Colonic mucosa (tissue), 4 donors: Measurements from ENCODE around the gene TMEM270. TPM values are rescaled to one million over a fixed set of nuclear protein-coding genes. Genes with fewer than 3 reads are reported as not detected.

ENCODE experiments used
- DNase-seq: peaks from one replicate; pipeline ENCODE4 v3.0.0-alpha.2; 2020
- H3K27ac ChIP-seq: fragments of 200-600 bp; one replicate; pipeline ENCODE4 v1.8.0; 2021
- H3K27me3 ChIP-seq: fragments of 200-600 bp; one replicate; pipeline ENCODE4 v1.8.0; 2021
- H3K36me3 ChIP-seq: fragments of 200-600 bp; one replicate; pipeline ENCODE4 v1.8.0; 2021
- H3K4me1 ChIP-seq: fragments of 200-600 bp; one replicate; pipeline ENCODE4 v1.8.0; 2021; ENCODE audit warnings: mild to moderate bottlenecking
- H3K4me3 ChIP-seq: fragments of 200-600 bp; one replicate; pipeline ENCODE4 v1.8.0; 2021
- H3K9ac ChIP-seq, 2 donors: one replicate each; pipeline ENCODE4 v1.7.0; 2013; ENCODE audit warnings: control low read depth in 2 of 2, low read depth in 2 of 2, low read length in 2 of 2
- H3K9me3 ChIP-seq: fragments of 200-600 bp; one replicate; pipeline ENCODE4 v1.8.0; 2021
- CTCF ChIP-seq: fragments of 200-600 bp; IDR thresholded peaks from one replicate; pipeline ENCODE4 v1.8.0; 2022; ENCODE audit warnings: antibody characterized with exemption, mild to moderate bottlenecking
- intact Hi-C: fragments of 100-400 bp; cut with DNase I; formaldehyde crosslinking; loops from one replicate; pipeline ENCODE4 v1.14.1; 2022
- total RNA-seq, 2 donors: library from RNA; stranded (reverse); fragmentation: NEBNext Ultra II Directional in 1 of 2; extraction: Animal tissue kit (Norgen Biotek cat#: 25700) in 1 of 2; gene quantifications; one replicate each; pipeline ENCODE4 v1.2.1, GENCODE V29; 2021
- donor health status: healthy.
- donor health status: DM: no; HTN: no; CAD: no.
- donor health status: DM: no; HTN: no; CAD: no.

The TMEM270 gene
- total RNA-seq, 2 donors from 2014 or later: not detected

- Histone ChIP-seq H3K9me3 (no peaks in the 10 kb centered on the region), H3K27ac (no peak overlapping the region), H3K27me3 (no peaks in the 10 kb centered on the region), H3K9ac (no peak overlapping the region), H3K36me3 (no peaks in the 10 kb centered on the region), H3K4me1 (no peaks in the 10 kb centered on the region), H3K4me3 (no peak overlapping the region)
- no peak for DNase-seq
- intact Hi-C loops: loop anchor here (10.0 kb wide), 1 partner anchor 131 kb away; the partner anchor contains the start of gene ELN
- TF ChIP-seq CTCF: no peak
These were observed 32.6 kb downstream of the TMEM270 start for GRCh38 chr7:73893342-73894101.

- no peak for DNase-seq
- TF ChIP-seq CTCF: no peak
- Histone ChIP-seq H3K36me3 (no peaks in the 10 kb centered on the region), H3K9ac (no peak overlapping the region), H3K4me1 (no peaks in the 10 kb centered on the region), H3K27me3 (no peaks in the 10 kb centered on the region), H3K27ac (no peak overlapping the region), H3K4me3 (no peak overlapping the region), H3K9me3 (no peaks in the 10 kb centered on the region)
- intact Hi-C loops: loop anchor here (10.0 kb wide), 1 partner anchor 131 kb away; the partner anchor contains the start of gene ELN
These were observed 33.2 kb downstream of the TMEM270 start for GRCh38 chr7:73894166-73894565.

GRCh38 chr7:73894733-73895551, 34.0 kb downstream of the TMEM270 start:
- Histone ChIP-seq H3K27ac (no peak overlapping the region), H3K4me1 (no peaks in the 10 kb centered on the region)
- intact Hi-C loops: loop anchor here (10.0 kb wide), 1 partner anchor 130 kb away; the partner anchor contains the start of gene ELN

GRCh38 chr7:73895626-73896025, 34.7 kb downstream of the TMEM270 start:
- no peak overlapping the region for H3K9ac ChIP-seq
- H3K27me3 ChIP-seq: no peaks in the 10 kb centered on the region
- no peak overlapping the region for H3K4me3 ChIP-seq
- no peak for DNase-seq
- intact Hi-C loops: loop anchor here (10.0 kb wide), 1 partner anchor 129 kb away; the partner anchor contains the start of gene ELN
- H3K4me1 ChIP-seq: no peaks in the 10 kb centered on the region
- H3K36me3 ChIP-seq: no peaks in the 10 kb centered on the region
- no peak for TF ChIP-seq CTCF
- H3K9me3 ChIP-seq: no peaks in the 10 kb centered on the region
- no peak overlapping the region for H3K27ac ChIP-seq

More at GRCh38 chr7:73894733-73895551, 34.0 kb downstream of the TMEM270 start:
- no peak overlapping the region for H3K4me3 ChIP-seq
- DNase-seq: no peak
- H3K27me3 ChIP-seq: no peaks in the 10 kb centered on the region
- no peak for TF ChIP-seq CTCF
- no peak overlapping the region for H3K9ac ChIP-seq
- H3K36me3 ChIP-seq: no peaks in the 10 kb centered on the region
- no peaks in the 10 kb centered on the region for H3K9me3 ChIP-seq

GRCh38 chr7:73896454-73896853, 35.5 kb downstream of the TMEM270 start:
- no peak overlapping the region for H3K9ac ChIP-seq
- no peak overlapping the region for H3K4me3 ChIP-seq
- intact Hi-C loops: loop anchor here (10.0 kb wide), 1 partner anchor 128 kb away; the partner anchor contains the start of gene ELN
- H3K4me1 ChIP-seq: no peaks in the 10 kb centered on the region
- no peak overlapping the region for H3K27ac ChIP-seq
- H3K27me3 ChIP-seq: no peaks in the 10 kb centered on the region
- H3K9me3 ChIP-seq: no peaks in the 10 kb centered on the region
- TF ChIP-seq CTCF: no peak
- no peak for DNase-seq
- no peaks in the 10 kb centered on the region for H3K36me3 ChIP-seq
